ENCODE data around the gene GIPC3.

The GIPC3 gene

GRCh38 chr19:3585301-3586126, at the start of gene GIPC3:
Gene GIPC3, plus strand, starts transcription at chr19:3585478. Its CDS starts 120 bp downstream, at chr19:3585598.
- DNase-seq, result no peak

DNA sequence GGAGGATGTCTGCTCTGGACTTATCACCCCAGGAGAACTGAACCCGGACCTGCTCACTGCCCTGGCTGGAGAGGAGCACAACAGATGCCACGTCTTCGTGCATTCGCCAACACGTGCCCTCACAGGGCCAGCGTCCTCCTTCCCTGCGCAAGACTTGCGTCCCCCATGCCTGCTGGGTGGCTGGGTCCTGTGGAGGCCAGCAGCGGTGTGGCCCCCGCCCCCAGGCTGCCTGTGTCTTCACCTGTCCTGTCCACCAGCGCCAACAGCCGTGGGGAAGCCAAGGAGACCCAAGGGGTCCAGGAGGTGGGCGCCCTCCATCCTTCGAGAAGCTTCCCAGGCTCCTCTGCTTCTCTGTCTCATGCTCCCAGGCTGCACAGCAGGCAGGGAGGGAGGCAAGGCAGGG, 49.7 kb upstream of the GIPC3 start:
- DNase-seq, result no peak

- DNase-seq, result no peak
Observed at GRCh38 chr19:3535981-3536380, 49.3 kb upstream of the GIPC3 start.

DNA sequence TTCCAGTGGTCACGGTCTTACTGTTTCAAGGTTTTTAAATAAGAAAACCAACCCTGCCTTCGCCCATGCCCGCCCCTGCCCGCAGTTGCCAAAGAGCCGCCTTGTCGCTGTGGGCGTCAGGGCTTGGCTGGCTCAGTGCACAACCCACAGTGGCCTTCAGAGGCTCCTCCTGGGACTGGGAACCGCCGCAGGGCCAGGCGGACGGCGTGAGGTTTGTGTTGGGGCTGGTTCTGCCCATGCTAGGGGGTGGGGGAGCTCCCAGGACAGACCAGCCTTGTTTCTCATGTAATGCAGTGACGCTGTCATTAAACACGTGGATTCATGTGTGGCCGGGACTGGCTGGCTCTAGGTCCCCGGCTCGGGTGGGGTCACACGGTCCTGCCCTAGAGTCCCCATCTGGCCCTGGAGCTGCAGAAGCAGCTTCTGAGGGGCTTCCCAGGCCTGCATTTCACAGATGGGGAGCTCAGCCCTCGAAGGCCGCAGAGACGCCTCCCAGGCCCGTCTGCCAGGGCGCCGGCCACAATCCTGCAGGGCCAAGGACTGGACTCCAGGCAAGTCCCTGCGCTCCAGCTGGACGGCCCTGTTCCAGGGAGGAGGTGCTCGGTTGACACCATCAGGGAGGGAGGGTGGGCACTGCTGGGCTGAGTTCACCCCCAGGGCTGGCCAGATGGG, 48.7 kb upstream of the GIPC3 start:
- peak; percentile 41 for DNase-seq

DNA sequence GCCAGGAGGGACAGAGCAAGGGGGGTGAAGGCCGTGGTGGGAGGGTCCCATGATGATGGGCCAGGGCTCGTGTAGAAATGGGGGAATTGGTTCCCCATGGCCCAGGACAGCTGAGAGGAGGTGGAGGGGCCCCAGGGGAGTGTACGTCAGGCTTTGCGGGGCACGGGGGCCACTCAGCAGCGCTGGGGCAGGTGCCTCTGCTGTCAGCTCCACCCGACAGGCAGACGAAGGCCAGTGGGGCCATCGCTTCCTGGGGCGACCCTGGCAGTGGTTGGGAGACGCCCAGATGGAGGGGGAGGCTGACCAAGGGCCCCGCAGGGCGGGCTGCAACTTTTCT, 48.2 kb upstream of the GIPC3 start:
- no peak for DNase-seq

DNA sequence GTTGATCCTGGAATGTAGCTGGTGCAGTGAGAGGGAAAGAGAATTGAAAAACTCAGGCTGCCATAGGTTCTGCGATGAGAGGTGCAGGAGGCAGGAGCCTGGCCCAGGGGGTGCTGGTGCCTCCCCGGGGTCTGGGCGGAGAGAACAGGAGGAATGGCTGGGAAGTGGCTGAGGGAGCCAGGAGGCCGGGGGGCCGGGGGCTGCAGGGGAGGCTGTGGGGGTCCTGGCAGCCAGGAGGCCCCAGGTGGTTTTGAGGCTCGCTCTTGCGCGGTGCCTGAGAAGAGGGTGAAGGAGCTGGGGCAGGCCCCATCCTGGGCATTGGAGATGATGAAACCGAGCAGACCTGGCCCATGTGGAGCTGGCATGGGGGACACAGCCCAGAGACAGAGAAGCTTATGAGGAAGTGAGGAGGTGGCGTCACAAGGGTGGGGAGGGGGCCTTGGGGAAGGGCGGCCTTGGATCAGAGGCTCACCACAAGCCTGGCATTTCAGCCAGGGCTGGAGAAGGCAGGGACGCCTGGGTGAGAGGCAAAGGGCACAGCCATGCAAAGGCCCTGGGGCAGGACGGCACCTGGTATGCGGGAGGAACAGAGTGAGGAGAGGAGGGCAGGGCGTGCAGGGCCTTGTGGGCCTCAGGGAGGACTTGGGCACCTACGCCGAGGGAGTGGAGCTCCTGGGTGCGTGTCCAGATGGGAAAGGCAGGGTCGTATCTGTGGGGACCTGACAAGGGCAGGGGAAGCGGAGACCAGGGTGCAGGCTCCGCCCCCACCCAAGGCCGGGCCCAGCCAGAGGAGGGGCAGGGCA, 47.6 kb upstream of the GIPC3 start:
- peak; percentile 63 for DNase-seq

- no peak for DNase-seq
Observed at GRCh38 chr19:3538258-3538929, 46.9 kb upstream of the GIPC3 start.

DNA sequence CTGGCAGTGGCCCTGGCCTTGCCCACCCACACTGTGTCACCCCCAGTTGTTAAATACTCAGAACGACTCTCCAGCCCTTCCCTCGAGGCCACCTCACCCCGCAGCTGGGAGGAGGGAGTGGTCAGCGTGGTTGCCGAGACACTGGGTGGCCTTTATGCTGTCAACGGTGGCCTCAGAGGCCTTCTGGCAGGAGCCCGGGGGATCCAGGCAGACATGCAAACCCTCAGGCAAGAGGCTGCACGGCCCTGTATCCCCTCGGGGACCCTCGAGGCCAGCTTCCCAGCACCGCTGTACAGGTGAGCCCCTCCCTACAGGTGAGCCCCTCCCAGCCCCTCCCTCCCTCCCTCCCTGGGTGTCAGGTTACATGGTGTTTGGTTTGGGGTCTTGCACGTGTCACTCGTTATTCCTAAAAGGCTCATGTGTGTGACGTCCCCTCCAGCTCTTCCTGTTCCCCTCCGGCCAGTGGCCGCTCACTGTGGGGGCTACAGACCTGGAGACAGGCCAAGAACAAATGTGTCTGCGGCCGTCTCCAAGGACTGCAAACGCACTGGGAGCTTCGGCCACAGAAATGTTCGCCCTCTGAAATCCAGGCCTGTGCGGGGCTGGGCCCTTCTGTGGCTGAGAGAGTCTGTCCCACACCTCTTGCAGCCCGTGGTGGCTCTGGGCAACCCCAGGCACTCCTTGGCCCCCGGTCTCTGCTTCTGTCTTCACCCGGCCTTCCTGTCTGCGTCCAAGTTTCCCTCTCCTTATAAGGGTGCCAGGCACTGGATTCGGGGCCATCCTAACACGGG, 46.1 kb upstream of the GIPC3 start, which contains the start of gene TEKTIP1:
TSS of gene TEKTIP1 (plus strand) at position 210 of the 791 bp plus-strand sequence. CDS start at position 214, 4 bp downstream.
- DNase-seq, result peak; percentile 19

DNA sequence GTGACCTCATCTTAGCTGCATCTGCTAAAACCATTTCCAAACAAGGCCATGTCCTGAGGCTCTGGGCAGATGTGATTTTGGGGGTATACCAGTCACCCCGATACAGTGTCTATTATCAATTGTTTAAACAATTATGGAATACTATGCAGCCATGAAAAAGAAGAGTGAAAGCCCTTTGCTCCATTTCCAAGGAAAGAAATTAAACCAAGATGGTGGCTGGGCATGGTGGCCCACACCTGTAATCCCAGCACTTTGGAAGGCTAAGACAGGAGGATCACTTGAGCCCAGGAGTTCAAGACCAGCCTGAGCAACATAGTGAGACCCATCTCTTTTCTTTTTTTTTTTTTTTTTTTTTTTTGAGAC, 45.5 kb upstream of the GIPC3 start:
- no peak for DNase-seq

DNA sequence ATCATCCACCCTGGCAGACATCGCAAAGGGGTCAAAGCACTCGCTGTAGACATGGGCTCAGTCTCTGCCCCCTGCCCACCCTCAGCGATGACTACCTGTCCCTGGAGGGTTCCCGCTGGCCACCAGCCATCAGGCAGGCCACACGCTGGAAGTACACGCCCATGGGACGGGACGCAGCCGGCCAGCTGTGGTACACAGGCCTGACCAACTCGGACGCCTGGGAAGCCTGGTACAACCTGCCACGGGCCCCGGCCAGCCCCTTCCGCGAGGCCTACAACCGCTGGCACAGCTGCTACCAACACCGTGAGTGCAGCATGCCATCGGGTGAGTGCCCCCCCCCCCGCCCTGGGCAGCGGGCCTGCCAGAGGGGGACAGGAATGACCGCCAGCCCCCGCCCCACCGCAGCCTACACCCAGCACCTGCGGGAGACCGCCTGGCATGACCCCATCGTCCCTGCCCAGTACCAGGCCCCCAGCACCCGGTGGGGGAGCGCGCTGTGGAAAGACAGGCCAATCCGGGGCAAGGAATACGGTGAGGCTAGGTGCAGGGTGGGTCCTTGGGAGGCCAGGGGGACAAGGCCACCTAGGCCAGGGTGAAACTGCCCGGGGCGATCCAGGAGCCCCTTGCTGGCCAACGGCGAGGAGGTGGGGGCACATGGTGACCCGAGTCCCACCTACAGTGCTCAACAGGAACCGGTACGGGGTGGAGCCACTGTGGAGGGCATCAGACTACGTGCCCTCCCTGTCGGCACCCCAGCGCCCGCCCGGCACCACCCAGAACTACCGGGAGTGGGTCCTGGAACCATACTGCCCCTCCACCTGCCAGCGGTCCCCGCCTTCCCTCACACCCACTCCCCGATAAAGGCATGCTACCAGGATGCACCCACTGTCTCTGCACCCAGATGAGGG, 41.9 kb upstream of the GIPC3 start:
- no peak for DNase-seq

- no peak for DNase-seq
Observed at GRCh38 chr19:3544058-3544376, 41.3 kb upstream of the GIPC3 start.

DNA sequence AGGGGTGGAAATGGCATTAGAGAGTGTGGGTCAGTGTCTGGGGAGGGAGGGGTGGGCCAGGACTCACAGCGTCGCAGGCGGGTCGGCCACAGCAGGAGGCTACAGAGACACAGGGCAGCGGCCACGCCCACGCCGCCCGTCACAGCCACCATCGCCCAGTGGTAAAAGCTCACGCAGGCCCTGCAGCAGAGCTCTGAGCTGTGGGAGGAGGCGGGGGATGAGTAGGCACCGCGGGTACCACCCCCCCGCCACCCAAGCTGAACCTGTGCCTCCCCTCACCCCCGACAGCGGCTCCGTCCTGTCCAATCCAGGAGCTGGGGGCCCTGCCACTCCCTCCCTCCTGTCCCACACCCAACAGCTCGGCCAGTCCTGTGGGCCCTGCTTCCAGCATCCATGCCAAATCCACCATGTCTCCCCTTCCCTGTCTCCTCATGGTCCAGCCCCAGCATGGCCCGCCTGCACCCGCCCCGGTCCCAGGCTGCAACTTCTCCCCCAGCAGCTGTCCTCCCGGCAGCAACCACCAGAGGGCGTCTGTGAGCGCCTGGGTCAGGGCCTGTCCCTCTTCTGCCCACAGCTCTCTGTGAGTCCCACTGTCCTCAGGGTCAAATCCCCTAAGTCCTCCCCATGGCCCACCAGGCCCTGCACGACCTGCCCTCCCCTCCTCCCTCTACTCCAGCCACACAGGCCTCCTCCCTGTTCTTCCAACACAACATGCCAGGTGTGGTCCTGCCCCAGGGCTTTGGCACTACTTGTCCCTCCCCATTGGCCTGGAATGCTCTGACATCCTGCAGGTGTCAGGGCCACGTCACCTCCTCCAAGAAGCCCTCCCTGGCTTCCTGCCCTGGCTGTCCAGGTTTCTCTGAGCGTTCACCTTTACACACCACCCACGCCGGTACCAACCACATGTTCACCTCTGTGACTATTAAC, 40.3 kb upstream of the GIPC3 start:
- peak; percentile 54 for DNase-seq

- DNase-seq, result no peak
Observed at GRCh38 chr19:3545669-3546034, 39.6 kb upstream of the GIPC3 start.

- DNase-seq, result no peak
Observed at GRCh38 chr19:3546119-3546518, 39.2 kb upstream of the GIPC3 start.

DNA sequence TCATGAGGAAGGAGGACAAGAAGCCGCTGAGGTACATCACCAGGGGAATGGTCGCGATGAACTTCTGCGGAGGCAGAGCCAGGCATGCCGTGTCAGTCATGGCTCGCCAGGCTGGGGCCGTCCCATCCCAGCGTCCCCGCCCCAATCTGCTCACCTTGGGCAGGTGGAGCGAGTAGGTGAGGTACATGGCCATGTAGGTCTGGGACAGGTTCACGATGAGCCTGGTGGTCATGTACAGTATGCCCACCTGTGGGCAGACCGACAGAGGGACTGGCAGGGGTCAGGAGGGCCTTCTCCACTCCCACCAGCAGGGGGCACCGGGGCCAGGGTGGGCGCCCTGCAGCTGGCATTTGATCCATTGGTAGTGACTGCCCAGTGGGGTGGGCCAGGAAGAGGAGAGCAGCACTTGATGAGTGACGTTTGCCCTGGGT, 38.0 kb upstream of the GIPC3 start:
- peak; percentile 17 for DNase-seq

GRCh38 chr19:3547767-3548282, 37.5 kb upstream of the GIPC3 start:
- no peak for DNase-seq

- DNase-seq, result peak; percentile 84
Observed at GRCh38 chr19:3548606-3549005, 36.7 kb upstream of the GIPC3 start.

- DNase-seq, result no peak
Observed at GRCh38 chr19:3549816-3550215, 35.5 kb upstream of the GIPC3 start.

DNA sequence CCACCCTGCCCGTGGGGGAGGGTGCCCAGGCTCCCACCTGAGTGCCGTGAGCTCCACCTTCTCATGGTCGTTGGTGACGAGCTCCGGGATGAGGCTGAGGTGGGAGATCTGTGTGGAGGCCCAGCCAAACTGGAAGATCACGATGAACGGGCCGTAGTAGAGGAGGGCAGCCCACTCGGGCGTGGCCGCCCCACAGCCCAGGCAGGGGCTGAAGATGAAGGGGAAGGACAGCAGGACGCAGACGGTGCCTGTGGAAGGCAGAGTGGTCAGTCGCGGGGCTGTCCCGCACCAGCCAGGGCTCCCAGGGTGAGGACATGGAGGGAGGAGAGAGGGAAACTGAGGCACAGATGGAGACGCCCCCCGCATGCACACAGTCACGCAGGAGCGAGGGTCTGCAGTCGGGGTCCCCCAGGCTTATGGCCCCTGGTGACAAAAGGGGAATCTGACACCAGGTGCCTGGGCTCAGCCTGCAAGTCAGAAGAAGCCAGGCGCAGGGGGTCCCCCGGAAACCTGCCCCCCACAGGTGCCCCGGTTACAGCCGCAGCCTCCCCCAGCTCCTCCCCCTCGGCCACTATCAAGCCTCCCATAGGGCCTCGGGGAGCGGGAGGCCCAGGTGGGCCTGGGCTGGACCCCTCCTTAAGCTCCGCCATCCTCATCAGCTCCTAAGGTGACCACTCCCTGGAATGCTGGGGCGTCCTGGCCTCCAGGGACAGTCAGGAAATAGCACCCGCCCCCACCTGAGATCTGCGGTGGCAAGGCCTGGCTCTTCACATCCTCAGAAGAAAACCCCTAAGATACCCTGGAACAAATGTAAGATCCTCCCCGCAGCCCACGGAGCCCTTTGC, 34.1 kb upstream of the GIPC3 start:
- DNase-seq, result no peak
